ENCODE results near the gene XXYLT1. TPM values are rescaled to one million over a fixed set of nuclear protein-coding genes. Genes with fewer than 3 reads are reported as not detected.

XXYLT1 gene
- total RNA-seq, 2 experiments from 2014 or later: 17.2 to 19.6 TPM

- peaks cover 13% of the 10 kb centered on the region for H3K4me1 ChIP-seq (ENCODE audit: insufficient read depth, low read length, poor library complexity, severe bottlenecking)
- ChIA-PET CTCF (ENCODE audit: unreplicated experiment) (no interaction called here), POLR2A (no interaction called here)
- H3K36me3 ChIP-seq (ENCODE audit: insufficient read depth, low read length): no peaks in the 10 kb centered on the region
- H3K27ac ChIP-seq (ENCODE audit: low read depth, low read length, poor library complexity, severe bottlenecking): no peak overlapping the region
- no peak overlapping the region for H2AFZ ChIP-seq (ENCODE audit: low read length)
- intact Hi-C loops (cut with micrococcal nuclease; ENCODE audit: unreplicated experiment): no loop called here
- H3K4me3 ChIP-seq (ENCODE audit: low read depth, low read length, poor library complexity, severe bottlenecking): no peak overlapping the region
- TF ChIP-seq EZH2phosphoT487 (IDR thresholded peaks at IDR 0.05; ENCODE audit: borderline replicate concordance, low read depth, low read length) (no peak), CTCF (conservative IDR thresholded peaks at IDR 0.05; ENCODE audit: low read length) (no peak)
- no peaks in the 10 kb centered on the region; the same call in 1 of the 2 replicates for H4K20me1 ChIP-seq (ENCODE audit: insufficient read depth, low read length)
- H3K9me2 ChIP-seq (ENCODE audit: insufficient read depth, low read length): no peaks in the 10 kb centered on the region
- DNase-seq (ENCODE audit: low spot score): no peak
- no peaks in the 10 kb centered on the region for H3K9me3 ChIP-seq (ENCODE audit: low read length)
- BruUV-seq (replicated peaks): no TSS peak
- no peak overlapping the region for H3K4me2 ChIP-seq (ENCODE audit: low read length)
- H3K79me2 ChIP-seq (ENCODE audit: insufficient read depth, low read depth, low read length): no peaks in the 10 kb centered on the region
These were observed 194.8 kb downstream of the XXYLT1 start for GRCh38 chr3:195075941-195076875.

- intact Hi-C loops (cut with micrococcal nuclease; ENCODE audit: unreplicated experiment): no loop called here
- ChIA-PET POLR2A (no interaction called here), CTCF (ENCODE audit: unreplicated experiment) (no interaction called here)
- Histone ChIP-seq H3K9me2 (ENCODE audit: insufficient read depth, low read length) (no peaks in the 10 kb centered on the region), H3K4me2 (ENCODE audit: low read length) (no peak overlapping the region), H3K4me1 (ENCODE audit: insufficient read depth, low read length, poor library complexity, severe bottlenecking) (peaks cover 10% of the 10 kb centered on the region), H4K20me1 (ENCODE audit: insufficient read depth, low read length) (no peaks in the 10 kb centered on the region; the same call in 1 of the 2 replicates), H3K27ac (ENCODE audit: low read depth, low read length, poor library complexity, severe bottlenecking) (no peak overlapping the region), H3K9me3 (ENCODE audit: low read length) (no peaks in the 10 kb centered on the region), H3K36me3 (ENCODE audit: insufficient read depth, low read length) (no peaks in the 10 kb centered on the region), H3K79me2 (ENCODE audit: insufficient read depth, low read depth, low read length) (no peaks in the 10 kb centered on the region), H3K4me3 (ENCODE audit: low read depth, low read length, poor library complexity, severe bottlenecking) (no peak overlapping the region), H2AFZ (ENCODE audit: low read length) (no peak overlapping the region)
- no TSS peak for BruUV-seq (replicated peaks)
- DNase-seq (ENCODE audit: low spot score): no peak
- no peak for TF ChIP-seq CTCF (conservative IDR thresholded peaks at IDR 0.05; ENCODE audit: low read length)
- no peak for TF ChIP-seq EZH2phosphoT487 (IDR thresholded peaks at IDR 0.05; ENCODE audit: borderline replicate concordance, low read depth, low read length)
These were observed 195.6 kb downstream of the XXYLT1 start for GRCh38 chr3:195075199-195075940.

Measured in OCI-LY7 (cell line).